Muscle layer of colon (tissue), 2 donors: ENCODE data around the gene NPAS3.

ENCODE experiments used
- H3K27ac ChIP-seq: one replicate; pipeline ENCODE4 v1.7.0; 2013; ENCODE audit warnings: low read depth, mild to moderate bottlenecking, low read length, moderate library complexity
- H3K27me3 ChIP-seq, 2 donors: one replicate each; pipeline ENCODE4 v1.7.0; 2013; ENCODE audit warnings: low read length in 2 of 2, mild to moderate bottlenecking in 2 of 2; ENCODE audit not compliant: insufficient read depth in 2 of 2, control insufficient read depth in 1 of 2
- H3K36me3 ChIP-seq: one replicate; pipeline ENCODE4 v1.7.0; 2013; ENCODE audit warnings: mild to moderate bottlenecking, low read length; ENCODE audit not compliant: insufficient read depth
- H3K4me1 ChIP-seq: one replicate; pipeline ENCODE4 v1.7.0; 2013; ENCODE audit warnings: mild to moderate bottlenecking, low read length; ENCODE audit not compliant: insufficient read depth
- H3K4me3 ChIP-seq, 2 donors: one replicate each; pipeline ENCODE4 v1.7.0; 2013; ENCODE audit warnings: low read length in 2 of 2, low read depth in 1 of 2, mild to moderate bottlenecking in 1 of 2, moderate library complexity in 1 of 2
- H3K9ac ChIP-seq: one replicate; pipeline ENCODE4 v1.7.0; 2013; ENCODE audit warnings: low read length
- H3K9me3 ChIP-seq: one replicate; pipeline ENCODE4 v1.7.0; 2013; ENCODE audit warnings: mild to moderate bottlenecking, low read length
- donor health status: abdominal sarcoma.
- donor health status: Adenocarcinoma of cecum.

NPAS3 gene

GRCh38 chr14:33347796-33348195, 409.1 kb downstream of the NPAS3 start:
- no peak overlapping the region for H3K4me3 ChIP-seq
- no peaks in the 10 kb centered on the region for H3K36me3 ChIP-seq
- H3K27ac ChIP-seq: no peak overlapping the region
- no peaks in the 10 kb centered on the region for H3K27me3 ChIP-seq
- H3K9me3 ChIP-seq: no peaks in the 10 kb centered on the region
- H3K9ac ChIP-seq: no peak overlapping the region
- no peaks in the 10 kb centered on the region for H3K4me1 ChIP-seq

GRCh38 chr14:33348510-33348909, 409.8 kb downstream of the NPAS3 start:
- Histone ChIP-seq H3K9me3 (no peaks in the 10 kb centered on the region), H3K4me1 (no peaks in the 10 kb centered on the region), H3K27me3 (no peaks in the 10 kb centered on the region), H3K9ac (no peak overlapping the region), H3K27ac (no peak overlapping the region), H3K36me3 (no peaks in the 10 kb centered on the region), H3K4me3 (no peak overlapping the region)

GRCh38 chr14:33349871-33350270, 411.2 kb downstream of the NPAS3 start:
- no peak overlapping the region for H3K4me3 ChIP-seq
- H3K9me3 ChIP-seq: no peaks in the 10 kb centered on the region
- H3K27ac ChIP-seq: no peak overlapping the region
- H3K27me3 ChIP-seq: no peaks in the 10 kb centered on the region
- H3K36me3 ChIP-seq: no peaks in the 10 kb centered on the region
- H3K9ac ChIP-seq: no peak overlapping the region
- H3K4me1 ChIP-seq: no peaks in the 10 kb centered on the region

- no peaks in the 10 kb centered on the region for H3K27me3 ChIP-seq
- H3K36me3 ChIP-seq: no peaks in the 10 kb centered on the region
- no peak overlapping the region for H3K9ac ChIP-seq
- H3K4me1 ChIP-seq: no peaks in the 10 kb centered on the region
- H3K9me3 ChIP-seq: no peaks in the 10 kb centered on the region
- H3K4me3 ChIP-seq: no peak overlapping the region
- H3K27ac ChIP-seq: no peak overlapping the region
Observed at GRCh38 chr14:33350366-33350990, 411.8 kb downstream of the NPAS3 start.

- Histone ChIP-seq H3K9ac (no peak overlapping the region), H3K27ac (no peak overlapping the region), H3K36me3 (no peaks in the 10 kb centered on the region), H3K9me3 (no peaks in the 10 kb centered on the region), H3K27me3 (no peaks in the 10 kb centered on the region), H3K4me3 (no peak overlapping the region), H3K4me1 (no peaks in the 10 kb centered on the region)
Observed at GRCh38 chr14:33352821-33353220, 414.1 kb downstream of the NPAS3 start.

GRCh38 chr14:33356181-33356580, 417.5 kb downstream of the NPAS3 start:
- no peak overlapping the region for H3K27ac ChIP-seq
- H3K4me3 ChIP-seq: no peak overlapping the region
- H3K27me3 ChIP-seq: no peaks in the 10 kb centered on the region
- no peak overlapping the region for H3K9ac ChIP-seq
- no peaks in the 10 kb centered on the region for H3K9me3 ChIP-seq
- no peaks in the 10 kb centered on the region for H3K36me3 ChIP-seq
- no peaks in the 10 kb centered on the region for H3K4me1 ChIP-seq

GRCh38 chr14:33357225-33358010, 418.7 kb downstream of the NPAS3 start:
- no peaks in the 10 kb centered on the region for H3K36me3 ChIP-seq
- no peak overlapping the region for H3K4me3 ChIP-seq
- no peaks in the 10 kb centered on the region for H3K4me1 ChIP-seq
- no peaks in the 10 kb centered on the region for H3K27me3 ChIP-seq
- H3K27ac ChIP-seq: no peak overlapping the region
- no peak overlapping the region for H3K9ac ChIP-seq
- no peaks in the 10 kb centered on the region for H3K9me3 ChIP-seq

- Histone ChIP-seq H3K27me3 (no peaks in the 10 kb centered on the region), H3K27ac (no peak overlapping the region), H3K9ac (no peak overlapping the region), H3K36me3 (no peaks in the 10 kb centered on the region), H3K4me1 (no peaks in the 10 kb centered on the region), H3K9me3 (no peaks in the 10 kb centered on the region), H3K4me3 (no peak overlapping the region)
Observed at GRCh38 chr14:33359288-33359881, 420.7 kb downstream of the NPAS3 start.

GRCh38 chr14:33362934-33363333, 424.3 kb downstream of the NPAS3 start:
- Histone ChIP-seq H3K9ac (no peak overlapping the region), H3K36me3 (no peaks in the 10 kb centered on the region), H3K4me1 (no peaks in the 10 kb centered on the region), H3K9me3 (no peaks in the 10 kb centered on the region), H3K4me3 (no peak overlapping the region), H3K27me3 (no peaks in the 10 kb centered on the region), H3K27ac (no peak overlapping the region)

GRCh38 chr14:33363682-33364081, 425.0 kb downstream of the NPAS3 start:
- H3K9ac ChIP-seq: no peak overlapping the region
- H3K9me3 ChIP-seq: no peaks in the 10 kb centered on the region
- H3K27me3 ChIP-seq: no peaks in the 10 kb centered on the region
- H3K4me3 ChIP-seq: no peak overlapping the region
- no peaks in the 10 kb centered on the region for H3K4me1 ChIP-seq
- H3K27ac ChIP-seq: no peak overlapping the region
- H3K36me3 ChIP-seq: no peaks in the 10 kb centered on the region

GRCh38 chr14:33364466-33364865, 425.8 kb downstream of the NPAS3 start:
- Histone ChIP-seq H3K36me3 (no peaks in the 10 kb centered on the region), H3K4me3 (no peak overlapping the region), H3K9ac (no peak overlapping the region), H3K27me3 (no peaks in the 10 kb centered on the region), H3K9me3 (no peaks in the 10 kb centered on the region), H3K27ac (no peak overlapping the region), H3K4me1 (no peaks in the 10 kb centered on the region)
